Panc1 (cell line): ENCODE data around the gene ZIC4. TPM values are rescaled to one million over a fixed set of nuclear protein-coding genes. Genes with fewer than 3 reads are reported as not detected.

Source experiments
- ATAC-seq: fragments of 200-7000 bp; cut with Tn5 transposase; 2 replicates; pipeline ENCODE4 v1.9.1; 2020; ENCODE audit warnings: mild to moderate bottlenecking, moderate library complexity
- BruUV-seq: library from RNA; stranded (reverse); fragments of 400-500 nt; replicated peaks from 2 replicates; lab custom pipeline; 2021; lab: Mats Ljungman, UMichigan
- CTCF ChIA-PET: fragments of 300-600 bp; sonication (Branson Sonifier 250); formaldehyde crosslinking; loops from one replicate; lab custom pipeline; 2022; ENCODE audit warnings: antibody characterized with exemption; lab: Charles Lee
- POLR2A ChIA-PET: fragments of 300-600 bp; sonication (Branson Sonifier 250); formaldehyde crosslinking; loops from one replicate; lab custom pipeline; 2022; ENCODE audit warnings: antibody characterized with exemption; lab: Charles Lee
- DNase-seq: peaks from one replicate; pipeline ENCODE4 v3.0.0-alpha.2; 2010; ENCODE audit warnings: low read depth, low spot score
- H3K27ac ChIP-seq: 2 replicates; pipeline ENCODE4 v1.5.1; 2011; ENCODE audit warnings: mild to moderate bottlenecking, low read length, inconsistent platforms
- H3K27me3 ChIP-seq: fragments of 200-500 bp; sonication (Bioruptor generic); 2 replicates; pipeline ENCODE4 v1.6.0; 2014; ENCODE audit warnings: low read length, inconsistent platforms; ENCODE audit not compliant: control insufficient read depth, insufficient read depth
- H3K36me3 ChIP-seq: fragments of 200-500 bp; sonication (Bioruptor generic); 2 replicates; pipeline ENCODE4 v1.5.1; 2014; ENCODE audit warnings: inconsistent platforms, mild to moderate bottlenecking, low read length, moderate library complexity; ENCODE audit not compliant: control insufficient read depth, insufficient read depth
- H3K4me1 ChIP-seq: 2 replicates; pipeline ENCODE4 v1.5.1; 2011; ENCODE audit warnings: inconsistent platforms, mild to moderate bottlenecking, low read length, moderate library complexity; ENCODE audit not compliant: control insufficient read depth, insufficient read depth
- H3K4me3 ChIP-seq, 2 experiments: 2 replicates each; pipeline ENCODE4 v1.5.1; 2011 to 2012; ENCODE audit warnings: low read depth in 2 of 2, low read length in 2 of 2, mild to moderate bottlenecking in 2 of 2, inconsistent platforms in 1 of 2, moderate library complexity in 1 of 2
- H3K9me3 ChIP-seq: fragments of 200-500 bp; sonication (Bioruptor generic); 2 replicates; pipeline ENCODE4 v1.5.1; 2014; ENCODE audit warnings: low read depth, mild to moderate bottlenecking, inconsistent platforms, low read length, moderate library complexity; ENCODE audit not compliant: control insufficient read depth, insufficient read depth
- POLR2AphosphoS5 ChIP-seq: IDR thresholded peaks from 2 replicates; pipeline ENCODE4 v1.6.1; 2012; ENCODE audit warnings: mild to moderate bottlenecking, low read depth, low read length, moderate library complexity
- SIN3A ChIP-seq: IDR thresholded peaks from 2 replicates; pipeline ENCODE4 v1.6.1; 2012; ENCODE audit warnings: low read depth, mild to moderate bottlenecking, low read length, moderate library complexity, borderline replicate concordance; ENCODE audit not compliant: insufficient read depth
- TCF7L2 ChIP-seq: IDR thresholded peaks from 2 replicates; pipeline ENCODE4 v1.6.1; 2011; ENCODE audit warnings: mild to moderate bottlenecking, low read depth, low read length, inconsistent platforms
- in situ Hi-C: cut with HindIII; loops from 2 replicates; pipeline ENCODE4 v1.10.0; 2016; ENCODE audit warnings: low sequenced_read_pairs, low pct_unique_long_range_greater_than_20kb
- intact Hi-C: fragments of 100-400 bp; cut with micrococcal nuclease; formaldehyde crosslinking; loops from one replicate; pipeline ENCODE4 v1.10.0; 2022; ENCODE audit not compliant: unreplicated experiment
- total RNA-seq: library from RNA; stranded (reverse); gene quantifications from one replicate; pipeline ENCODE4 v1.2.1, GENCODE V29; 2021; ENCODE audit not compliant: unreplicated experiment
- TF ChIP-seq, protein P1 (sequence below), 2 experiments: IDR thresholded peaks; 2 replicates each; pipeline ENCODE4 v1.6.1; 2011 to 2012; ENCODE audit warnings: low read depth in 2 of 2, control low read depth in 1 of 2, low read length in 1 of 2, mild to moderate bottlenecking in 1 of 2, moderate library complexity in 1 of 2; ENCODE audit not compliant: insufficient read depth in 1 of 2
- TF ChIP-seq, protein P2 (sequence below): fragments of 450-650 bp; IDR thresholded peaks from 2 replicates; pipeline ENCODE4 v1.5.1; 2017; ENCODE audit warnings: mild to moderate bottlenecking

ZIC4 gene
- total RNA-seq, 1 experiment from 2014 or later, result not detected

DNA sequence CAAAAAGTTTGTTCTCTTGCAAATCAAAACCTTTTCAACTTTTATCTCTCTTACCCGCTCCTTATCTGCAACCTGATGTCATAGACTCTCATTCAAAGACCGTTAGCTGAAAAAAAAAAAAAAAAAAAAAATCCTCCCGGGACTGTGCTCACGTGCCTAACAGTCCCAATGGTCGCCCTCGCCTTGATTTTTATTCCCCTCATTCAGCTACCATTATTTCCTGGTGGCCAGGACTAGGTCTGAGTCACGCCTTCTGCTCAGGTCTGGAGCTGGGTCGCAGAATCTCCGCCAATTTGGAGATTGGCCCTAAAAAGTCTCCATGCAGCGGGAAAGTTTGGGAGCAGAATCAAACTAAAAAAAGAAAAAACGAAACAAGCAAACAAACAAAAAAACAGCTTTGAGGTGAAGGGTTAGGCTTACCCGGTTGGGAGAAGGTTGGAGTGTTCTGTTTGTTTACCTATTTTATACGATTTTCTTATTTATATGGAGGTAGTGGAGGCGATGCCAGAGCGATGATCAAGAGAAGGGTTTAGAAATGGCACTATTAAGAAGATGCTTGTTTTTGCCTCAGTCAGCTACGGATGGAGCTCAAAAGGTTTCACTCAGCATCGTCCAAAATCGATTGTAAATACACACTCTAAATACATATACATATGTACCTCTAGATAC is 51.1 kb downstream of the ZIC4 start:
- TF ChIP-seq TCF7L2 (no peak), POLR2AphosphoS5 (no peak), SIN3A (no peak)
- TF ChIP-seq, protein P1, sequence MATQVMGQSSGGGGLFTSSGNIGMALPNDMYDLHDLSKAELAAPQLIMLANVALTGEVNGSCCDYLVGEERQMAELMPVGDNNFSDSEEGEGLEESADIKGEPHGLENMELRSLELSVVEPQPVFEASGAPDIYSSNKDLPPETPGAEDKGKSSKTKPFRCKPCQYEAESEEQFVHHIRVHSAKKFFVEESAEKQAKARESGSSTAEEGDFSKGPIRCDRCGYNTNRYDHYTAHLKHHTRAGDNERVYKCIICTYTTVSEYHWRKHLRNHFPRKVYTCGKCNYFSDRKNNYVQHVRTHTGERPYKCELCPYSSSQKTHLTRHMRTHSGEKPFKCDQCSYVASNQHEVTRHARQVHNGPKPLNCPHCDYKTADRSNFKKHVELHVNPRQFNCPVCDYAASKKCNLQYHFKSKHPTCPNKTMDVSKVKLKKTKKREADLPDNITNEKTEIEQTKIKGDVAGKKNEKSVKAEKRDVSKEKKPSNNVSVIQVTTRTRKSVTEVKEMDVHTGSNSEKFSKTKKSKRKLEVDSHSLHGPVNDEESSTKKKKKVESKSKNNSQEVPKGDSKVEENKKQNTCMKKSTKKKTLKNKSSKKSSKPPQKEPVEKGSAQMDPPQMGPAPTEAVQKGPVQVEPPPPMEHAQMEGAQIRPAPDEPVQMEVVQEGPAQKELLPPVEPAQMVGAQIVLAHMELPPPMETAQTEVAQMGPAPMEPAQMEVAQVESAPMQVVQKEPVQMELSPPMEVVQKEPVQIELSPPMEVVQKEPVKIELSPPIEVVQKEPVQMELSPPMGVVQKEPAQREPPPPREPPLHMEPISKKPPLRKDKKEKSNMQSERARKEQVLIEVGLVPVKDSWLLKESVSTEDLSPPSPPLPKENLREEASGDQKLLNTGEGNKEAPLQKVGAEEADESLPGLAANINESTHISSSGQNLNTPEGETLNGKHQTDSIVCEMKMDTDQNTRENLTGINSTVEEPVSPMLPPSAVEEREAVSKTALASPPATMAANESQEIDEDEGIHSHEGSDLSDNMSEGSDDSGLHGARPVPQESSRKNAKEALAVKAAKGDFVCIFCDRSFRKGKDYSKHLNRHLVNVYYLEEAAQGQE (IDR thresholded peaks at IDR 0.05; ENCODE audit: insufficient read depth in 1 of 2, low read depth in 2 of 2, low read length in 1 of 2), result no peak
- TF ChIP-seq, protein P2, sequence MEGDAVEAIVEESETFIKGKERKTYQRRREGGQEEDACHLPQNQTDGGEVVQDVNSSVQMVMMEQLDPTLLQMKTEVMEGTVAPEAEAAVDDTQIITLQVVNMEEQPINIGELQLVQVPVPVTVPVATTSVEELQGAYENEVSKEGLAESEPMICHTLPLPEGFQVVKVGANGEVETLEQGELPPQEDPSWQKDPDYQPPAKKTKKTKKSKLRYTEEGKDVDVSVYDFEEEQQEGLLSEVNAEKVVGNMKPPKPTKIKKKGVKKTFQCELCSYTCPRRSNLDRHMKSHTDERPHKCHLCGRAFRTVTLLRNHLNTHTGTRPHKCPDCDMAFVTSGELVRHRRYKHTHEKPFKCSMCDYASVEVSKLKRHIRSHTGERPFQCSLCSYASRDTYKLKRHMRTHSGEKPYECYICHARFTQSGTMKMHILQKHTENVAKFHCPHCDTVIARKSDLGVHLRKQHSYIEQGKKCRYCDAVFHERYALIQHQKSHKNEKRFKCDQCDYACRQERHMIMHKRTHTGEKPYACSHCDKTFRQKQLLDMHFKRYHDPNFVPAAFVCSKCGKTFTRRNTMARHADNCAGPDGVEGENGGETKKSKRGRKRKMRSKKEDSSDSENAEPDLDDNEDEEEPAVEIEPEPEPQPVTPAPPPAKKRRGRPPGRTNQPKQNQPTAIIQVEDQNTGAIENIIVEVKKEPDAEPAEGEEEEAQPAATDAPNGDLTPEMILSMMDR, result no peak
- ChIA-PET POLR2A (interaction anchor here (0.7 kb wide), 1 partner anchor 1711 kb away, joined by 9 read pairs; no protein-coding TSS in a partner anchor), CTCF (no interaction called here)
- Histone ChIP-seq H3K4me3 (no peak overlapping the region), H3K27me3 (no peaks in the 10 kb centered on the region), H3K4me1 (no peaks in the 10 kb centered on the region), H3K36me3 (no peaks in the 10 kb centered on the region), H3K27ac (no peak overlapping the region), H3K9me3 (no peaks in the 10 kb centered on the region)
- ATAC-seq, result no peak
- intact Hi-C loops, result no loop called here
- no TSS peak for BruUV-seq
- in situ Hi-C loops, result no loop called here
- no peak for DNase-seq

DNA sequence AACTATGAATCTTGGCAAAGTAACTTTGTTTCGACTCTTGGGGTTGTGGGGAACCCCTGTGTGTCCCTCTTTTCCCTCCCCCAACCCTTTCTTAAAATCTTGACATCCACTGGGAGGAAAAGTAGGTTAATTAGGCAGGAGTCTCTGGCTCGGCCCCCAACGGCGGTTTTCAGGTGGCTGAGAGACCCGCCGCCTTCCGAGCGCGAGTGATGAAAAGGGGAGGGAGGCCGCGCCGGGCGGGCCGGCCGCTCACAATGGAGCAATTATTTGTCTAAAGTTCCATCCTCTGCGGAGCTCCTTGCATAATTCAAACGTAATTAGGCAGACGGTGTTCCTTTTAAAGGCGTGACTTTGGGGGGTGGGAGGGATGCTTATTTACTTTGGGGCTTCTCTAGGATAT is 51.7 kb downstream of the ZIC4 start:
- ChIA-PET POLR2A (no interaction called here), CTCF (no interaction called here)
- no peaks in the 10 kb centered on the region for H3K27me3 ChIP-seq
- no peak for DNase-seq
- no peak for ATAC-seq
- intact Hi-C loops (no loop called here), in situ Hi-C loops (no loop called here)
- no peak for TF ChIP-seq POLR2AphosphoS5
- no peak for TF ChIP-seq SIN3A
- TF ChIP-seq, protein P2, result no peak
- TF ChIP-seq TCF7L2, result no peak
- TF ChIP-seq, protein P1 (IDR thresholded peaks at IDR 0.05; ENCODE audit: insufficient read depth in 1 of 2, low read depth in 2 of 2, low read length in 1 of 2), result no peak
- no TSS peak for BruUV-seq
- no peaks in the 10 kb centered on the region for H3K9me3 ChIP-seq
- no peak overlapping the region for H3K4me3 ChIP-seq
- H3K27ac ChIP-seq, result no peak overlapping the region
- no peaks in the 10 kb centered on the region for H3K36me3 ChIP-seq
- no peaks in the 10 kb centered on the region for H3K4me1 ChIP-seq
